Heart left ventricle (tissue), 16 donors: ENCODE data around the gene PPRC1. TPM values are rescaled to one million over a fixed set of nuclear protein-coding genes. Genes with fewer than 3 reads are reported as not detected.

Experiments used
- ATAC-seq, 4 donors: fragments of 200-7000 bp; cut with Tn5 transposase; one replicate each; pipeline ENCODE4 v1.9.1; 2020 to 2022; ENCODE audit warnings: moderate library complexity in 4 of 4, mild to moderate bottlenecking in 3 of 4, moderate number of reproducible peaks in 1 of 4
- DNase-seq, 5 donors: peaks; one replicate each; pipeline ENCODE4 v3.0.0-alpha.2; 2020
- H3K27ac ChIP-seq, 12 donors: fragments of 200-600 bp; sonication (generic) in 4 of 12; one replicate each; pipeline versions ENCODE4 v1.5.0 to v1.8.0; 2016 to 2022; ENCODE audit warnings: mild to moderate bottlenecking in 2 of 12
- H3K27me3 ChIP-seq, 9 donors: fragments of 200-600 bp; sonication (generic) in 2 of 9; one replicate each; pipeline versions ENCODE4 v1.5.1 to v1.8.0; 2016 to 2022; ENCODE audit warnings: mild to moderate bottlenecking in 3 of 9
- H3K36me3 ChIP-seq, 9 donors: fragments of 200-600 bp; sonication (generic) in 2 of 9; one replicate each; pipeline versions ENCODE4 v1.5.0 to v1.8.0; 2018 to 2022; ENCODE audit warnings: mild to moderate bottlenecking in 2 of 9
- H3K4me1 ChIP-seq, 12 donors: fragments of 200-600 bp; sonication (generic) in 4 of 12; one replicate each; pipeline versions ENCODE4 v1.5.0 to v1.8.0; 2016 to 2022; ENCODE audit warnings: mild to moderate bottlenecking in 3 of 12
- H3K4me3 ChIP-seq, 12 donors: fragments of 200-600 bp; sonication (generic) in 4 of 12; one replicate each; pipeline versions ENCODE4 v1.5.0 to v1.8.0; 2017 to 2022; ENCODE audit warnings: mild to moderate bottlenecking in 9 of 12, moderate library complexity in 4 of 12
- H3K9me3 ChIP-seq, 12 donors: fragments of 200-600 bp; sonication (generic) in 4 of 12; one replicate each; pipeline versions ENCODE4 v1.5.0 to v1.8.0; 2016 to 2022; ENCODE audit warnings: mild to moderate bottlenecking in 1 of 12
- POLR2A ChIP-seq, 2 donors: fragments of 450-650 bp; IDR thresholded peaks; one replicate each; pipeline ENCODE4 v1.6.1; 2017; ENCODE audit warnings: antibody characterized with exemption in 2 of 2, mild to moderate bottlenecking in 2 of 2, moderate library complexity in 2 of 2
- WGBS, 4 donors: extraction: QIAGEN DNeasy Blood & Tissue Kit in 2 of 4; methylation state at CpG; one replicate each; pipeline versions ENCODE4 v1.1.5 to v1.1.7; 2013 to 2018; 5-methylcytosine and 5-hydroxymethylcytosine counted together
- intact Hi-C, 10 donors: fragments of 100-400 bp; cut with DNase I; formaldehyde crosslinking; loops; one replicate each; pipeline versions ENCODE4 v1.11.1 to v1.14.2; 2022
- polyA plus RNA-seq, 2 donors: library from polyadenylated mRNA; stranded (reverse); fragments of 200-250 nt; gene quantifications; one replicate each; pipeline ENCODE4 v1.2.3, GENCODE V29; 2013
- total RNA-seq, 9 donors: library from RNA; depleted of rRNA in 2 of 9; stranded (reverse); fragments of >200 nt in 2 of 9; fragmentation: NEBNext Ultra II Directional in 3 of 9; extraction: Animal tissue kit (Norgen Biotek cat#: 25700) in 3 of 9; gene quantifications; one replicate each; pipeline versions ENCODE4 v1.1.0 to v1.2.4, GENCODE V29; 2016 to 2023
- TF ChIP-seq, protein P1 (sequence below), 12 donors: fragments of 200-600 bp; sonication (generic) in 4 of 12; IDR thresholded peaks; one replicate each; pipeline versions ENCODE4 v1.5.0 to v1.8.0; 2018 to 2022; ENCODE audit warnings: antibody characterized with exemption in 12 of 12, mild to moderate bottlenecking in 5 of 12
- donor health status: ischemic (EF 13 %, LVEDD 7.1; RV severe dilation, severe dysfunction).
- donor health status: healthy with polysubstance abuse.
- donor health status: DM: no; HTN: yes; CAD: no.
- donor health status: DM: no; HTN: no; CAD: no.
- donor health status: ischemic (EF 25% LVEDD 6.9; RV normal size, moderate dysfunction).
- donor health status: ischemic (EF 25% LVEDD 5.7; RV mildly dilated, moderate dysfunction).
- donor health status: healthy.
- donor health status: DM: yes; HTN: yes; CAD: no.
- donor health status: ischemic (EF 35%, LVEDD 5.7; RV mildly dilated, moderate dysfunction).
- donor health status: nonischemic (EF 11% LVEDD 7.7; RV severe dilation, severe dysfunction).
- donor health status: DM: yes; HTN: yes; CAD: no.
- donor health status: PGD.
- donor health status: ischemic (EF 29% LVEDD 5.4; RV normal size, mild dysfunction).
- donor health status: nonischemic (EF 23%, LVEDD 6.1; RV moderate dilation, normal function).

The PPRC1 gene
- total and polyA plus RNA-seq, 11 donors = 10.0 to 21.5 (median 14.9) TPM

DNA sequence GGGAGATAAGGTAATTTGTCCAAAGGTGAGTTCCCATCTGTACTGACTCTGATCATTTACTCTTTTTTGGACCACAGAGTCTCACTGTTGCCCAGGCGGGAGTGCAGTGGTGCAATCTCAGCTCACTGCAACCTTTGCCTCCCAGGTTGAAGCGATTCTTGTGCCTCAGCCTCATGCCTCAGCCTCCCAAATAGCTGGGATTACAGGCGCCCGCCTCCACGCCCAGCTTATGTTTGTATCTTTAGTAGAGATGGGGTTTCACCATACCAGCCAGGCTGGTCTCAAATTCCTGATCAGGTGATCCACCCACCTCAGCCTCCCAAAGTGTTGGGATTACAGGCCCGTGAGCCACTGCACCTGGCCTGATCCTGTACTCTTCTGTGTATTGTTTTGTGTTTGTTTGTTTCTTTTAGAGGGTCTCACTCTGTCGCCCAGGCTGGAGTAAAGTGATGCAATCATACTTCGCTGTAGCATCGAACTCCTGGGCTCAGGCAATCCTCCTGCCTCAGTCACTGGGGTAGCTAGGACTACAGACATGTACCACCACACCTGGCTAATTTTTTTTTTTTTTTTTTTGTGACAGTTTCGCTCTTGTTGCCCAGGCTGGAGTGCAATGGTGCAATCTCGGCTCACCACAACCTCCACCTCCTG, 21.8 kb downstream of the PPRC1 start:
- peaks cover 0 to 61% (median 54%) of the 10 kb centered on the region in 9 donors for H3K36me3 ChIP-seq
- ATAC-seq (no peak), DNase-seq (no peak)
- no peak overlapping the region for H3K27ac ChIP-seq
- intact Hi-C loops = no loop called here
- H3K27me3 ChIP-seq = no peaks in the 10 kb centered on the region
- WGBS, 4 donors = 92 to 97% (median 96%) methylated on average over 11 of the region's 11 CpGs
- no peaks in the 10 kb centered on the region for H3K9me3 ChIP-seq
- H3K4me1 ChIP-seq = peaks cover 4 to 42% (median 15%) of the 10 kb centered on the region in 12 donors
- TF ChIP-seq, protein P1, sequence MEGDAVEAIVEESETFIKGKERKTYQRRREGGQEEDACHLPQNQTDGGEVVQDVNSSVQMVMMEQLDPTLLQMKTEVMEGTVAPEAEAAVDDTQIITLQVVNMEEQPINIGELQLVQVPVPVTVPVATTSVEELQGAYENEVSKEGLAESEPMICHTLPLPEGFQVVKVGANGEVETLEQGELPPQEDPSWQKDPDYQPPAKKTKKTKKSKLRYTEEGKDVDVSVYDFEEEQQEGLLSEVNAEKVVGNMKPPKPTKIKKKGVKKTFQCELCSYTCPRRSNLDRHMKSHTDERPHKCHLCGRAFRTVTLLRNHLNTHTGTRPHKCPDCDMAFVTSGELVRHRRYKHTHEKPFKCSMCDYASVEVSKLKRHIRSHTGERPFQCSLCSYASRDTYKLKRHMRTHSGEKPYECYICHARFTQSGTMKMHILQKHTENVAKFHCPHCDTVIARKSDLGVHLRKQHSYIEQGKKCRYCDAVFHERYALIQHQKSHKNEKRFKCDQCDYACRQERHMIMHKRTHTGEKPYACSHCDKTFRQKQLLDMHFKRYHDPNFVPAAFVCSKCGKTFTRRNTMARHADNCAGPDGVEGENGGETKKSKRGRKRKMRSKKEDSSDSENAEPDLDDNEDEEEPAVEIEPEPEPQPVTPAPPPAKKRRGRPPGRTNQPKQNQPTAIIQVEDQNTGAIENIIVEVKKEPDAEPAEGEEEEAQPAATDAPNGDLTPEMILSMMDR (IDR thresholded peaks at IDR 0.05) = no peak
- TF ChIP-seq POLR2A (IDR thresholded peaks at IDR 0.05) = no peak
- H3K4me3 ChIP-seq = no peak overlapping the region

DNA sequence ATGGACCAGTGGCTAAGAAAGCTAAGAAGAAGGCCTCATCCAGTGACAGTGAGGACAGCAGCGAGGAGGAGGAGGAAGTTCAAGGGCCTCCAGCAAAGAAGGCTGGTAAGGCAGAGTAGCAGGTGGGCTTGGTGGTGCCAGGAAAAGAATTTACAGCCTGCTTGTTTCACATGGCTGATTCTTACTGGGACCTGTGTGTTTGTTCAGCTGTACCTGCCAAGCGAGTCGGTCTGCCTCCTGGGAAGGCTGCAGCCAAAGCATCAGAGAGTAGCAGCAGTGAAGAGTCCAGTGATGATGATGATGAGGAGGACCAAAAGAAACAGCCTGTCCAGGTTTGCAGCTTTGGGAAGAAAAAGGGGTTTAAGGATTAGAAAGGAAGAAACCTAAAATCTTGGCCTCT, 24.4 kb downstream of the PPRC1 start:
- H3K27ac ChIP-seq = no peak overlapping the region
- no peaks in the 10 kb centered on the region for H3K27me3 ChIP-seq
- no peak for TF ChIP-seq POLR2A (IDR thresholded peaks at IDR 0.05)
- TF ChIP-seq, protein P1 (IDR thresholded peaks at IDR 0.05) = no peak
- DNase-seq (no peak), ATAC-seq (no peak)
- intact Hi-C loops = no loop called here
- peaks cover 0 to 75% (median 65%) of the 10 kb centered on the region in 9 donors for H3K36me3 ChIP-seq
- H3K4me1 ChIP-seq = peaks cover 4 to 22% (median 12%) of the 10 kb centered on the region in 12 donors
- no peak overlapping the region for H3K4me3 ChIP-seq
- WGBS, 4 donors = 86 to 97% (median 97%) methylated on average over 3 of the region's 3 CpGs
- H3K9me3 ChIP-seq = no peaks in the 10 kb centered on the region

GRCh38 chr10:102159051-102159597, 26.3 kb downstream of the PPRC1 start:
- Histone ChIP-seq H3K27me3 (no peaks in the 10 kb centered on the region), H3K4me3 (no peak overlapping the region), H3K27ac (no peak overlapping the region), H3K4me1 (peaks cover 0 to 6% (median 0%) of the 10 kb centered on the region in 12 donors), H3K36me3 (peaks cover 0 to 94% (median 84%) of the 10 kb centered on the region in 9 donors), H3K9me3 (no peaks in the 10 kb centered on the region)
- intact Hi-C loops = no loop called here
- 87 to 93% (median 89%) methylated on average over 5 of the region's 5 CpGs for WGBS, 4 donors
- no peak for DNase-seq
- TF ChIP-seq POLR2A (IDR thresholded peaks at IDR 0.05) = no peak
- TF ChIP-seq, protein P1 (IDR thresholded peaks at IDR 0.05) = no peak
- ATAC-seq = no peak

- intact Hi-C loops = loop anchor here in 3 of 10 donors (10.0 kb wide), 3 partner anchors 65 to 425 kb away; partner anchors contain the start of genes ELOVL3 (in 1 of the 3) and PSD (in 1 of the 3)
Measured at GRCh38 chr10:102159831-102160230, 27.0 kb downstream of the PPRC1 start.

More at GRCh38 chr10:102159831-102160230, 27.0 kb downstream of the PPRC1 start:
- Histone ChIP-seq H3K27ac (no peak overlapping the region), H3K4me1 (no peaks in the 10 kb centered on the region), H3K27me3 (no peaks in the 10 kb centered on the region), H3K4me3 (no peak overlapping the region), H3K36me3 (peaks cover 0 to 99% (median 88%) of the 10 kb centered on the region in 9 donors), H3K9me3 (no peaks in the 10 kb centered on the region)
- 94 to 97% (median 96%) methylated on average over 4 of the region's 4 CpGs for WGBS, 4 donors
- DNase-seq (no peak), ATAC-seq (no peak)
- TF ChIP-seq, protein P1 (IDR thresholded peaks at IDR 0.05) = no peak
- no peak for TF ChIP-seq POLR2A (IDR thresholded peaks at IDR 0.05)
